K562 (cell line): ENCODE results near the gene UTP25. TPM values are rescaled to one million over a fixed set of nuclear protein-coding genes. Genes with fewer than 3 reads are reported as not detected.

Experiments used
- ATAC-seq: fragments of 200-7000 bp; cut with Tn5 transposase; 3 replicates; pipeline ENCODE4 v1.9.1; 2020; ENCODE audit warnings: moderate library complexity
- BruUV-seq: library from RNA; stranded (reverse); fragments of 400-500 nt; replicated peaks from 2 replicates; lab custom pipeline; 2021; lab: Mats Ljungman, UMichigan
- CTCF ChIA-PET: fragments of 300-600 bp; formaldehyde crosslinking; extraction: SDS; loops from one replicate; lab custom pipeline; 2021; ENCODE audit warnings: low intra/inter-chr PET ratio; lab: Yijun Ruan, JAX
- POLR2A ChIA-PET: fragments of 300-600, 350-650 bp; sonication (Branson Sonifier 250); formaldehyde crosslinking; extraction: SDS; loops from one replicate; lab custom pipeline; 2021; ENCODE audit warnings: antibody characterized with exemption, inconsistent platforms; lab: Yijun Ruan, JAX
- DNase-seq, 4 experiments: peaks; one replicate each; pipeline versions ENCODE4 v3.0.0 to v3.0.0-alpha.2; 2011 to 2018; ENCODE audit warnings: low spot score in 3 of 4, mixed read lengths in 3 of 4; ENCODE audit errors: extremely low read depth in 1 of 4
- FAIRE-seq: peaks from 2 replicates; lab custom pipeline; 2011; peaks lifted over from hg19 to GRCh38; lab: Jason Lieb, UNC
- H2AFZ ChIP-seq: 2 replicates; pipeline ENCODE4 v1.6.0; 2011; ENCODE audit warnings: low read depth, low read length, control low read depth, inconsistent platforms
- H3K27ac ChIP-seq: fragments of 200-600 bp; 3 replicates; pipeline ENCODE4 v1.8.0; 2011; ENCODE audit warnings: low read depth, mild to moderate bottlenecking, control low read depth, inconsistent platforms, low read length, moderate library complexity, mixed read lengths; ENCODE audit errors: extremely low read depth
- H3K27me3 ChIP-seq, 2 experiments: fragments of 300-600 bp in 1 of 2; 2 replicates in 1 of 2; 3 replicates in 1 of 2; pipeline versions ENCODE4 v1.6.0 to v1.8.0; 2011; ENCODE audit warnings: inconsistent platforms in 2 of 2, low read length in 2 of 2, mild to moderate bottlenecking in 1 of 2, mixed read lengths in 1 of 2, moderate library complexity in 1 of 2; ENCODE audit not compliant: control insufficient read depth in 2 of 2, insufficient read depth in 2 of 2
- H3K36me3 ChIP-seq: fragments of 300-600 bp; 3 replicates; pipeline ENCODE4 v1.8.0; 2011; ENCODE audit warnings: mild to moderate bottlenecking, low read length, inconsistent platforms; ENCODE audit not compliant: control insufficient read depth, insufficient read depth
- H3K4me1 ChIP-seq, 2 experiments: fragments of 200-600 bp in 1 of 2; replicated peaks in 1 of 2; 2 replicates in 1 of 2; 3 replicates in 1 of 2; pipeline versions ENCODE4 v1.5.1 to v1.8.0; 2011; ENCODE audit warnings: inconsistent platforms in 2 of 2, low read length in 2 of 2, mild to moderate bottlenecking in 1 of 2, mixed read lengths in 1 of 2, moderate library complexity in 1 of 2; ENCODE audit not compliant: control insufficient read depth in 2 of 2, insufficient read depth in 2 of 2
- H3K4me2 ChIP-seq: 2 replicates; pipeline ENCODE4 v1.6.1; 2011; ENCODE audit warnings: low read length, control low read depth, inconsistent platforms, mixed read lengths; ENCODE audit not compliant: insufficient read depth
- H3K4me3 ChIP-seq: fragments of 200-600 bp; sonication (generic), shearing (Covaris generic); 2 replicates; pipeline ENCODE4 v1.5.1; 2016; ENCODE audit warnings: control low read depth, inconsistent platforms
- H3K79me2 ChIP-seq: fragments of 200-600 bp; 3 replicates; pipeline ENCODE4 v1.8.0; 2011; ENCODE audit warnings: low read length, inconsistent platforms; ENCODE audit not compliant: control insufficient read depth, insufficient read depth
- H3K9ac ChIP-seq, 2 experiments: 2 replicates each; pipeline versions ENCODE4 v1.6.0 to v1.6.1; 2011; ENCODE audit warnings: low read depth in 2 of 2, low read length in 2 of 2, control low read depth in 1 of 2, inconsistent platforms in 1 of 2, mild to moderate bottlenecking in 1 of 2, mixed read lengths in 1 of 2; ENCODE audit not compliant: insufficient read depth in 1 of 2
- H3K9me1 ChIP-seq: one replicate; pipeline ENCODE4 v1.6.0; 2011; ENCODE audit warnings: inconsistent platforms, mild to moderate bottlenecking, low read length, moderate library complexity; ENCODE audit not compliant: control insufficient read depth, insufficient read depth
- H3K9me3 ChIP-seq: replicated peaks from 2 replicates; pipeline ENCODE4 v1.5.1; 2011; ENCODE audit warnings: low read depth, low read length, inconsistent platforms; ENCODE audit not compliant: control insufficient read depth, insufficient read depth
- H4K20me1 ChIP-seq: replicated peaks from 2 replicates; pipeline ENCODE4 v1.6.1; 2011; ENCODE audit warnings: low read length, inconsistent platforms, mixed read lengths; ENCODE audit not compliant: control insufficient read depth, insufficient read depth
- JUNB ChIP-seq: fragments of 450-650 bp; formaldehyde crosslinking; conservative IDR thresholded peaks from 2 replicates; pipeline ENCODE4 v1.4.0; 2020; ENCODE audit warnings: mild to moderate bottlenecking
- KHSRP ChIP-seq: fragments of 450-650 bp; IDR thresholded peaks from 2 replicates; pipeline ENCODE4 v1.6.1; 2017
- KLF10 ChIP-seq: fragments of 250-450 bp; sonication (Bioruptor Pico); IDR thresholded peaks from 2 replicates; pipeline ENCODE4 v1.6.1; 2021; ENCODE audit warnings: matching md5 sums
- MAFG ChIP-seq: fragments of 450-650 bp; conservative IDR thresholded peaks from 2 replicates; pipeline ENCODE4 v1.6.1; 2016; ENCODE audit warnings: missing genetic modification characterization, missing compliant biosample characterization
- NFXL1 ChIP-seq: fragments of 450-650 bp; formaldehyde crosslinking; IDR thresholded peaks from 2 replicates; pipeline ENCODE4 v1.4.0; 2021; ENCODE audit warnings: mild to moderate bottlenecking
- RAD51 ChIP-seq: fragments of 450-650 bp; IDR thresholded peaks from 2 replicates; pipeline ENCODE4 v1.7.1; 2016; ENCODE audit warnings: low read depth, mild to moderate bottlenecking, borderline replicate concordance
- RCOR1 ChIP-seq, 2 experiments: IDR thresholded peaks; 2 replicates each; pipeline ENCODE4 v1.6.1; 2012; ENCODE audit warnings: low read depth in 2 of 2, low read length in 2 of 2, borderline replicate concordance in 1 of 2, improper control_type of control experiment in 1 of 2
- RFX7 ChIP-seq: fragments of 250-450 bp; sonication (Bioruptor Pico); IDR thresholded peaks from 2 replicates; pipeline ENCODE4 v1.5.1; 2021; ENCODE audit warnings: mild to moderate bottlenecking
- RNF219 ChIP-seq: fragments of 250-450 bp; sonication (Bioruptor Pico); IDR thresholded peaks from 2 replicates; pipeline ENCODE4 v1.5.0; 2022; ENCODE audit warnings: mild to moderate bottlenecking
- SMARCA4 ChIP-seq: fragments of 450-650 bp; IDR thresholded peaks from 2 replicates; pipeline ENCODE4 v1.6.1; 2016
- TAF7 ChIP-seq: fragments of 450-650 bp; IDR thresholded peaks from 2 replicates; pipeline ENCODE4 v1.6.1; 2016; ENCODE audit warnings: missing genetic modification characterization, missing compliant biosample characterization
- WHSC1 ChIP-seq: IDR thresholded peaks from one replicate; pipeline ENCODE4 v1.6.1; 2012; ENCODE audit warnings: low read length, control low read depth, inconsistent platforms
- ZFX ChIP-seq: sonication (generic); formaldehyde crosslinking; IDR thresholded peaks from 2 replicates; pipeline ENCODE4 v1.8.0; 2022; ENCODE audit warnings: mild to moderate bottlenecking, missing genetic modification reagents, moderate library complexity
- ZNF121 ChIP-seq: sonication (generic); formaldehyde crosslinking; conservative IDR thresholded peaks from 2 replicates; pipeline ENCODE4 v1.8.0; 2022; ENCODE audit warnings: missing genetic modification reagents
- ZNF408 ChIP-seq: fragments of 250-450 bp; sonication (Bioruptor Pico); IDR thresholded peaks from 2 replicates; pipeline ENCODE4 v1.4.0; 2020; ENCODE audit warnings: low read depth, mild to moderate bottlenecking, moderate library complexity
- ZNF77 ChIP-seq: fragments of 250-450 bp; sonication (Bioruptor Pico); IDR thresholded peaks from 2 replicates; pipeline ENCODE4 v1.5.0; 2020
- ZNF780A ChIP-seq: fragments of 250-450 bp; sonication (Bioruptor Pico); IDR thresholded peaks from 2 replicates; pipeline ENCODE4 v1.5.0; 2021; ENCODE audit warnings: mild to moderate bottlenecking
- WGBS: fragments of 100-300 bp; shearing (Covaris generic); methylation state at CpG from one replicate; pipeline ENCODE4 v1.1.6; 2016; ENCODE audit warnings: low coverage, mixed read lengths; ENCODE audit not compliant: insufficient coverage; ENCODE audit errors: missing lambda C conversion rate; 5-methylcytosine and 5-hydroxymethylcytosine counted together
- in situ Hi-C: fragments of 300-500 bp; cut with MboI; formaldehyde crosslinking; loops from 4 replicates; pipeline ENCODE4 v1.15.0; 2018; ENCODE audit warnings: inconsistent platforms, mixed read lengths
- intact Hi-C: fragments of 100-400 bp; cut with micrococcal nuclease; formaldehyde crosslinking; loops from 2 replicates; pipeline ENCODE4 v1.14.2; 2022
- polyA plus RNA-seq, 8 experiments: library from polyadenylated mRNA; depleted of rRNA in 4 of 8; stranded (reverse) in 5 of 8; unstranded in 3 of 8; fragments of >200 nt; fragmentation: Nextera tagmentation in 2 of 8; fragmentation: Illumina TruSeq in 1 of 8; extraction: Ambion mirVana in 2 of 8; extraction: Trizol in 1 of 8; gene quantifications; 2 replicates each; pipeline versions ENCODE4 v1.2.1 to v1.2.3, GENCODE V29; 2011 to 2014; ENCODE audit warnings: inconsistent platforms in 1 of 8, missing spikeins in 1 of 8
- total RNA-seq, 7 experiments: library from RNA; depleted of rRNA in 6 of 7; stranded (reverse); fragments of >200 nt in 6 of 7; fragmentation: Illumina TruSeq in 2 of 7; extraction: Trizol in 2 of 7; gene quantifications; 2 replicates each; pipeline versions ENCODE4 v1.2.1 to v1.2.3, GENCODE V29; 2011 to 2021; ENCODE audit warnings: low replicate concordance in 1 of 7
- TF ChIP-seq, protein P1 (sequence below): fragments of 200-400 bp; formaldehyde crosslinking; IDR thresholded peaks from 2 replicates; pipeline ENCODE4 v1.6.1; 2017; ENCODE audit warnings: mild to moderate bottlenecking, low read depth, low read length, moderate library complexity
- TF ChIP-seq, protein P2 (sequence below): fragments of 450-650 bp; IDR thresholded peaks from 2 replicates; pipeline ENCODE4 v1.6.1; 2014; ENCODE audit warnings: low read depth, mild to moderate bottlenecking, moderate library complexity, borderline replicate concordance

The UTP25 gene
- total and polyA plus RNA-seq, 9 of the 15 experiments (the other 6 are each of a cell fraction or from before 2014, with no cell fraction given): 5.7 to 17.6 (median 12.0) TPM

GRCh38 chr1:209785592-209785991, 42.2 kb upstream of the UTP25 start:
- Histone ChIP-seq H3K9me3 (peaks cover 10% of the 10 kb centered on the region), H2AFZ (peak overlapping the region; percentile 98), H3K9me1 (no peaks in the 10 kb centered on the region), H3K4me1 (peaks cover 3 to 11% of the 10 kb centered on the region in 2 experiments; a peak in 3 of 5 replicates), H3K79me2 (peaks cover 11% of the 10 kb centered on the region; the same call in 2 of the 3 replicates), H3K4me3 (no peak overlapping the region), H4K20me1 (no peaks in the 10 kb centered on the region), H3K9ac (no peak overlapping the region), H3K27ac (no peak overlapping the region), H3K27me3 (peaks cover 8 to 14% of the 10 kb centered on the region in 2 experiments; a peak in 4 of 5 replicates), H3K36me3 (peaks cover 8% of the 10 kb centered on the region), H3K4me2 (no peak overlapping the region)
- ChIA-PET CTCF (no interaction called here), POLR2A (no interaction called here)
- no TSS peak for BruUV-seq
- FAIRE-seq (no peak), DNase-seq (no peak), ATAC-seq (no peak)
- WGBS: 80% methylated on average over 4 of the region's 4 CpGs
- intact Hi-C loops (loop anchor here (1.0 kb wide), 1 partner anchor 38 kb away; no protein-coding TSS in a partner anchor), in situ Hi-C loops (no loop called here)
- TF ChIP-seq ZFX (CRISPR knock-in tag): no peak
- no peak for TF ChIP-seq MAFG (tag)
- TF ChIP-seq, protein P1, sequence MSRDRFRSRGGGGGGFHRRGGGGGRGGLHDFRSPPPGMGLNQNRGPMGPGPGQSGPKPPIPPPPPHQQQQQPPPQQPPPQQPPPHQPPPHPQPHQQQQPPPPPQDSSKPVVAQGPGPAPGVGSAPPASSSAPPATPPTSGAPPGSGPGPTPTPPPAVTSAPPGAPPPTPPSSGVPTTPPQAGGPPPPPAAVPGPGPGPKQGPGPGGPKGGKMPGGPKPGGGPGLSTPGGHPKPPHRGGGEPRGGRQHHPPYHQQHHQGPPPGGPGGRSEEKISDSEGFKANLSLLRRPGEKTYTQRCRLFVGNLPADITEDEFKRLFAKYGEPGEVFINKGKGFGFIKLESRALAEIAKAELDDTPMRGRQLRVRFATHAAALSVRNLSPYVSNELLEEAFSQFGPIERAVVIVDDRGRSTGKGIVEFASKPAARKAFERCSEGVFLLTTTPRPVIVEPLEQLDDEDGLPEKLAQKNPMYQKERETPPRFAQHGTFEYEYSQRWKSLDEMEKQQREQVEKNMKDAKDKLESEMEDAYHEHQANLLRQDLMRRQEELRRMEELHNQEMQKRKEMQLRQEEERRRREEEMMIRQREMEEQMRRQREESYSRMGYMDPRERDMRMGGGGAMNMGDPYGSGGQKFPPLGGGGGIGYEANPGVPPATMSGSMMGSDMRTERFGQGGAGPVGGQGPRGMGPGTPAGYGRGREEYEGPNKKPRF: no peak
- TF ChIP-seq KHSRP: no peak
- no peak for TF ChIP-seq KLF10 (CRISPR knock-in tag)
- TF ChIP-seq ZNF780A (CRISPR knock-in tag): no peak
- no peak for TF ChIP-seq ZNF408 (CRISPR knock-in tag)
- TF ChIP-seq JUNB (CRISPR knock-in tag): no peak
- no peak for TF ChIP-seq RCOR1 (IDR thresholded peaks at IDR 0.05; ENCODE audit: borderline replicate concordance in 1 of 2, low read depth in 2 of 2, low read length in 2 of 2)
- TF ChIP-seq SMARCA4: no peak
- no peak for TF ChIP-seq RNF219 (CRISPR knock-in tag)
- TF ChIP-seq ZNF77 (CRISPR knock-in tag): no peak
- no peak for TF ChIP-seq ZNF121 (CRISPR knock-in tag)
- no peak for TF ChIP-seq NFXL1
- TF ChIP-seq, protein P2, sequence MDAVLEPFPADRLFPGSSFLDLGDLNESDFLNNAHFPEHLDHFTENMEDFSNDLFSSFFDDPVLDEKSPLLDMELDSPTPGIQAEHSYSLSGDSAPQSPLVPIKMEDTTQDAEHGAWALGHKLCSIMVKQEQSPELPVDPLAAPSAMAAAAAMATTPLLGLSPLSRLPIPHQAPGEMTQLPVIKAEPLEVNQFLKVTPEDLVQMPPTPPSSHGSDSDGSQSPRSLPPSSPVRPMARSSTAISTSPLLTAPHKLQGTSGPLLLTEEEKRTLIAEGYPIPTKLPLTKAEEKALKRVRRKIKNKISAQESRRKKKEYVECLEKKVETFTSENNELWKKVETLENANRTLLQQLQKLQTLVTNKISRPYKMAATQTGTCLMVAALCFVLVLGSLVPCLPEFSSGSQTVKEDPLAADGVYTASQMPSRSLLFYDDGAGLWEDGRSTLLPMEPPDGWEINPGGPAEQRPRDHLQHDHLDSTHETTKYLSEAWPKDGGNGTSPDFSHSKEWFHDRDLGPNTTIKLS: no peak
- no peak for TF ChIP-seq WHSC1
- TF ChIP-seq RAD51: no peak
- TF ChIP-seq RFX7 (CRISPR knock-in tag): no peak
- TF ChIP-seq TAF7 (tag): no peak
